Measurements from ENCODE around the gene POLR3E. TPM values are rescaled to one million over a fixed set of nuclear protein-coding genes. Genes with fewer than 3 reads are reported as not detected.

The POLR3E gene
- total and polyA plus RNA-seq, 7 experiments from 2014 or later = 11.8 to 232 (median 107) TPM

GRCh38 chr16:22260490-22260889 is 36.7 kb upstream of the POLR3E start:
- no peaks in the 10 kb centered on the region for H3K9me3 Mint-ChIP-seq
- no peak overlapping the region for H3K27ac ChIP-seq (ENCODE audit: low read depth, low read length)
- H3K36me3 ChIP-seq (ENCODE audit: control insufficient read depth in 2 of 3, insufficient read depth in 3 of 3, low read length in 3 of 3) = peaks cover 0 to 48% (median 0%) of the 10 kb centered on the region in 3 experiments
- H3K36me3 Mint-ChIP-seq = peaks cover 9 to 54% (median 23%) of the 10 kb centered on the region in 5 donors
- intact Hi-C loops (cut with micrococcal nuclease) = no loop called here
- no peaks in the 10 kb centered on the region for H3K9me3 ChIP-seq (ENCODE audit: control insufficient read depth in 2 of 3, low read length in 3 of 3)
- no peak for DNase-seq
- H3K4me3 ChIP-seq (ENCODE audit: low read length) = no peak overlapping the region
- POLR2A ChIA-PET = interaction anchor here (0.8 to 1.3 kb wide), 2 partner anchors 10 to 50 kb away, joined by 3 read pairs; no protein-coding TSS in a partner anchor
- CTCF ChIA-PET = no interaction called here
- no peak for ATAC-seq
- H3K27me3 ChIP-seq (ENCODE audit: control insufficient read depth in 2 of 2, insufficient read depth in 2 of 2, low read length in 2 of 2) = no peaks in the 10 kb centered on the region
- H3K4me1 Mint-ChIP-seq = peaks cover 10 to 34% (median 13%) of the 10 kb centered on the region in 7 donors
- no peak overlapping the region for H3K4me3 Mint-ChIP-seq
- no peaks in the 10 kb centered on the region for H3K27me3 Mint-ChIP-seq
- peaks cover 0 to 7% of the 10 kb centered on the region in 2 donors for H3K4me1 ChIP-seq (ENCODE audit: control insufficient read depth in 2 of 2, insufficient read depth in 2 of 2, low read length in 2 of 2)
- H3K27ac Mint-ChIP-seq = no peak overlapping the region

- no peaks in the 10 kb centered on the region for H3K9me3 Mint-ChIP-seq
- peak overlapping the region in 3 of 9 donors; percentile 32 to 47 (median 46) for H3K27ac Mint-ChIP-seq
- Histone ChIP-seq H3K36me3 (ENCODE audit: control insufficient read depth in 2 of 3, insufficient read depth in 3 of 3, low read length in 3 of 3) (peaks cover 0 to 47% (median 0%) of the 10 kb centered on the region in 3 experiments), H3K4me3 (ENCODE audit: low read length) (no peak overlapping the region), H3K27ac (ENCODE audit: low read depth, low read length) (no peak overlapping the region), H3K4me1 (ENCODE audit: control insufficient read depth in 2 of 2, insufficient read depth in 2 of 2, low read length in 2 of 2) (peaks cover 0 to 7% of the 10 kb centered on the region in 2 donors), H3K27me3 (ENCODE audit: control insufficient read depth in 2 of 2, insufficient read depth in 2 of 2, low read length in 2 of 2) (no peaks in the 10 kb centered on the region), H3K9me3 (ENCODE audit: control insufficient read depth in 2 of 3, low read length in 3 of 3) (no peaks in the 10 kb centered on the region)
- H3K4me1 Mint-ChIP-seq = peaks cover 10 to 36% (median 17%) of the 10 kb centered on the region in 7 donors
- H3K36me3 Mint-ChIP-seq = peaks cover 11 to 57% (median 20%) of the 10 kb centered on the region in 5 donors
- intact Hi-C loops (cut with micrococcal nuclease) = no loop called here
- ATAC-seq (no peak), DNase-seq (no peak)
- no peak overlapping the region for H3K4me3 Mint-ChIP-seq
- H3K27me3 Mint-ChIP-seq = no peaks in the 10 kb centered on the region
- CTCF ChIA-PET = no interaction called here
- POLR2A ChIA-PET = no interaction called here
Observed at GRCh38 chr16:22262460-22262859, 34.7 kb upstream of the POLR3E start.

GRCh38 chr16:22264786-22265185 is 32.4 kb upstream of the POLR3E start:
- ChIA-PET POLR2A (interaction anchor here (1.1 to 1.3 kb wide), 2 partner anchors 22 to 60 kb away, joined by 3 read pairs; no protein-coding TSS in a partner anchor), CTCF (no interaction called here)
- Mint-ChIP-seq H3K36me3 (peaks cover 5 to 47% (median 13%) of the 10 kb centered on the region in 5 donors), H3K4me3 (peak overlapping the region in 7 of 10 donors; percentile 2 to 47 (median 25)), H3K27ac (peak overlapping the region in 6 of 9 donors; percentile 1 to 54 (median 38)), H3K9me3 (no peaks in the 10 kb centered on the region), H3K4me1 (peaks cover 10 to 36% (median 17%) of the 10 kb centered on the region in 7 donors), H3K27me3 (no peaks in the 10 kb centered on the region)
- Histone ChIP-seq H3K4me1 (ENCODE audit: control insufficient read depth in 2 of 2, insufficient read depth in 2 of 2, low read length in 2 of 2) (peaks cover 0 to 7% of the 10 kb centered on the region in 2 donors), H3K27ac (ENCODE audit: low read depth, low read length) (no peak overlapping the region), H3K36me3 (ENCODE audit: control insufficient read depth in 2 of 3, insufficient read depth in 3 of 3, low read length in 3 of 3) (peaks cover 0 to 34% (median 0%) of the 10 kb centered on the region in 3 experiments), H3K9me3 (ENCODE audit: control insufficient read depth in 2 of 3, low read length in 3 of 3) (no peaks in the 10 kb centered on the region), H3K4me3 (ENCODE audit: low read length) (no peak overlapping the region), H3K27me3 (ENCODE audit: control insufficient read depth in 2 of 2, insufficient read depth in 2 of 2, low read length in 2 of 2) (no peaks in the 10 kb centered on the region)
- DNase-seq = peak in 4 of 9 donors; percentile 3 to 18 (median 6)
- intact Hi-C loops (cut with micrococcal nuclease) = no loop called here
- peak; percentile 64 for ATAC-seq

GRCh38 chr16:22265351-22265750 is 31.9 kb upstream of the POLR3E start:
- no peaks in the 10 kb centered on the region for H3K9me3 Mint-ChIP-seq
- Histone ChIP-seq H3K36me3 (ENCODE audit: control insufficient read depth in 2 of 3, insufficient read depth in 3 of 3, low read length in 3 of 3) (peaks cover 0 to 28% (median 0%) of the 10 kb centered on the region in 3 experiments), H3K4me3 (ENCODE audit: low read length) (no peak overlapping the region), H3K9me3 (ENCODE audit: control insufficient read depth in 2 of 3, low read length in 3 of 3) (no peaks in the 10 kb centered on the region), H3K4me1 (ENCODE audit: control insufficient read depth in 2 of 2, insufficient read depth in 2 of 2, low read length in 2 of 2) (peaks cover 0 to 7% of the 10 kb centered on the region in 2 donors), H3K27me3 (ENCODE audit: control insufficient read depth in 2 of 2, insufficient read depth in 2 of 2, low read length in 2 of 2) (no peaks in the 10 kb centered on the region), H3K27ac (ENCODE audit: low read depth, low read length) (no peak overlapping the region)
- POLR2A ChIA-PET = interaction anchor here (1.1 to 1.3 kb wide), 2 partner anchors 23 to 61 kb away, joined by 3 read pairs; no protein-coding TSS in a partner anchor
- H3K27me3 Mint-ChIP-seq = no peaks in the 10 kb centered on the region
- H3K27ac Mint-ChIP-seq = peak overlapping the region in 6 of 9 donors; percentile 7 to 88 (median 64)
- DNase-seq (no peak), ATAC-seq (no peak)
- H3K4me1 Mint-ChIP-seq = peaks cover 10 to 37% (median 17%) of the 10 kb centered on the region in 7 donors
- intact Hi-C loops (cut with micrococcal nuclease) = no loop called here
- H3K4me3 Mint-ChIP-seq = peak overlapping the region in 3 of 10 donors; percentile 35 to 47 (median 45)
- CTCF ChIA-PET = no interaction called here
- peaks cover 5 to 43% (median 12%) of the 10 kb centered on the region in 5 donors for H3K36me3 Mint-ChIP-seq

GRCh38 chr16:22266546-22266945 is 30.7 kb upstream of the POLR3E start:
- ChIA-PET POLR2A (no interaction called here), CTCF (no interaction called here)
- no peak overlapping the region for H3K27ac ChIP-seq (ENCODE audit: low read depth, low read length)
- no peak overlapping the region for H3K4me3 ChIP-seq (ENCODE audit: low read length)
- intact Hi-C loops (cut with micrococcal nuclease) = no loop called here
- Mint-ChIP-seq H3K27ac (no peak overlapping the region), H3K4me1 (peaks cover 10 to 40% (median 21%) of the 10 kb centered on the region in 7 donors), H3K27me3 (no peaks in the 10 kb centered on the region), H3K4me3 (no peak overlapping the region), H3K9me3 (no peaks in the 10 kb centered on the region), H3K36me3 (peaks cover 5 to 39% (median 10%) of the 10 kb centered on the region in 5 donors)
- peaks cover 0 to 7% of the 10 kb centered on the region in 2 donors for H3K4me1 ChIP-seq (ENCODE audit: control insufficient read depth in 2 of 2, insufficient read depth in 2 of 2, low read length in 2 of 2)
- ATAC-seq = no peak
- no peaks in the 10 kb centered on the region for H3K27me3 ChIP-seq (ENCODE audit: control insufficient read depth in 2 of 2, insufficient read depth in 2 of 2, low read length in 2 of 2)
- no peak for DNase-seq
- H3K9me3 ChIP-seq (ENCODE audit: control insufficient read depth in 2 of 3, low read length in 3 of 3) = no peaks in the 10 kb centered on the region
- H3K36me3 ChIP-seq (ENCODE audit: control insufficient read depth in 2 of 3, insufficient read depth in 3 of 3, low read length in 3 of 3) = peaks cover 0 to 22% (median 0%) of the 10 kb centered on the region in 3 experiments

GRCh38 chr16:22267764-22268163 is 29.4 kb upstream of the POLR3E start:
- no peak for DNase-seq
- peaks cover 10 to 28% (median 21%) of the 10 kb centered on the region in 7 donors for H3K4me1 Mint-ChIP-seq
- Histone ChIP-seq H3K27me3 (ENCODE audit: control insufficient read depth in 2 of 2, insufficient read depth in 2 of 2, low read length in 2 of 2) (no peaks in the 10 kb centered on the region), H3K4me1 (ENCODE audit: control insufficient read depth in 2 of 2, insufficient read depth in 2 of 2, low read length in 2 of 2) (peaks cover 0 to 7% of the 10 kb centered on the region in 2 donors), H3K4me3 (ENCODE audit: low read length) (no peak overlapping the region), H3K27ac (ENCODE audit: low read depth, low read length) (no peak overlapping the region), H3K9me3 (ENCODE audit: control insufficient read depth in 2 of 3, low read length in 3 of 3) (no peaks in the 10 kb centered on the region), H3K36me3 (ENCODE audit: control insufficient read depth in 2 of 3, insufficient read depth in 3 of 3, low read length in 3 of 3) (peaks cover 0 to 18% (median 0%) of the 10 kb centered on the region in 3 experiments)
- peaks cover 5 to 46% (median 14%) of the 10 kb centered on the region in 5 donors for H3K36me3 Mint-ChIP-seq
- ChIA-PET POLR2A (no interaction called here), CTCF (interaction anchor here (0.6 to 0.7 kb wide), 2 partner anchors 29 to 85 kb away, joined by 3 read pairs; no protein-coding TSS in a partner anchor)
- H3K9me3 Mint-ChIP-seq = no peaks in the 10 kb centered on the region
- intact Hi-C loops (cut with micrococcal nuclease) = no loop called here
- no peak overlapping the region for H3K4me3 Mint-ChIP-seq
- ATAC-seq = no peak
- H3K27ac Mint-ChIP-seq = peak overlapping the region in 1 of 9 donors; percentile 28
- no peaks in the 10 kb centered on the region for H3K27me3 Mint-ChIP-seq

Measured in naive thymus-derived CD4-positive, alpha-beta T cell (primary cell).